Osteoblast (primary cell): ENCODE data around the gene CILP2. TPM values are rescaled to one million over a fixed set of nuclear protein-coding genes. Genes with fewer than 3 reads are reported as not detected.

Experiments
- DNase-seq: peaks from one replicate; pipeline ENCODE4 v3.0.0; 2011; ENCODE audit warnings: low spot score, mixed read lengths; ENCODE audit not compliant: insufficient read length; ENCODE audit errors: missing footprints
- H2AFZ ChIP-seq: 2 replicates; pipeline ENCODE4 v1.6.0; 2011; ENCODE audit warnings: mild to moderate bottlenecking, low read length
- H3K27ac ChIP-seq: 2 replicates; pipeline ENCODE4 v1.5.1; 2011; ENCODE audit warnings: mild to moderate bottlenecking, low read depth, low read length, moderate library complexity
- H3K27me3 ChIP-seq: 2 replicates; pipeline ENCODE4 v1.6.0; 2012; ENCODE audit warnings: mild to moderate bottlenecking, control low read depth, inconsistent platforms, low read length, moderate library complexity; ENCODE audit not compliant: insufficient read depth
- H3K36me3 ChIP-seq: 2 replicates; pipeline ENCODE4 v1.5.1; 2011; ENCODE audit warnings: mild to moderate bottlenecking, low read length, control low read depth, moderate library complexity; ENCODE audit not compliant: insufficient read depth
- H3K4me1 ChIP-seq: 2 replicates; pipeline ENCODE4 v1.5.1; 2011; ENCODE audit warnings: mild to moderate bottlenecking, low read length, control low read depth, moderate library complexity; ENCODE audit not compliant: insufficient read depth
- H3K4me2 ChIP-seq: 2 replicates; pipeline ENCODE4 v1.6.0; 2011; ENCODE audit warnings: mild to moderate bottlenecking, low read length; ENCODE audit not compliant: insufficient read depth
- H3K4me3 ChIP-seq: fragments of 200-600 bp; sonication (generic); 3 replicates; pipeline ENCODE4 v1.5.1; 2012; ENCODE audit warnings: mild to moderate bottlenecking, low read length, inconsistent platforms; ENCODE audit not compliant: insufficient read depth
- H3K79me2 ChIP-seq: 2 replicates; pipeline ENCODE4 v1.6.0; 2012; ENCODE audit warnings: mild to moderate bottlenecking, low read length, control low read depth, inconsistent platforms; ENCODE audit not compliant: insufficient read depth
- H3K9me3 ChIP-seq: 2 replicates; pipeline ENCODE4 v1.5.1; 2011; ENCODE audit warnings: low read depth, low read length, control low read depth
- H4K20me1 ChIP-seq: 2 replicates; pipeline ENCODE4 v1.6.0; 2012; ENCODE audit warnings: mild to moderate bottlenecking, low read length, control low read depth; ENCODE audit not compliant: insufficient read depth
- CTCF ChIP-seq: IDR thresholded peaks from 2 replicates; pipeline ENCODE4 v1.5.1; 2011; ENCODE audit warnings: mild to moderate bottlenecking, low read depth, low read length, moderate library complexity; ENCODE audit errors: extremely low read depth
- total RNA-seq: library from RNA; depleted of rRNA; stranded (reverse); fragments of >200 nt; gene quantifications from 2 replicates; pipeline ENCODE4 v1.2.3, GENCODE V29; 2012

Gene CILP2
- total RNA-seq, 1 donor = 0.72 TPM

- Histone ChIP-seq H2AFZ (no peak overlapping the region), H3K9me3 (no peaks in the 10 kb centered on the region), H3K4me3 (no peak overlapping the region), H3K27me3 (no peaks in the 10 kb centered on the region), H3K27ac (peak overlapping the region; percentile 33), H4K20me1 (peaks cover 22% of the 10 kb centered on the region), H3K36me3 (peaks cover 43% of the 10 kb centered on the region), H3K4me2 (no peak overlapping the region), H3K79me2 (peaks cover 75% of the 10 kb centered on the region), H3K4me1 (peaks cover 19% of the 10 kb centered on the region)
- peak; percentile 87 for DNase-seq
- no peak for TF ChIP-seq CTCF
Measured at GRCh38 chr19:19493841-19494546, 44.1 kb upstream of the CILP2 start.

GRCh38 chr19:19495614-19496603, 42.2 kb upstream of the CILP2 start:
- no peak overlapping the region for H3K27ac ChIP-seq
- DNase-seq = peak; percentile 80
- no peak overlapping the region for H3K4me3 ChIP-seq
- H2AFZ ChIP-seq = no peak overlapping the region
- no peak for TF ChIP-seq CTCF
- no peak overlapping the region for H3K4me2 ChIP-seq
- peaks cover 4% of the 10 kb centered on the region for H3K4me1 ChIP-seq
- H3K27me3 ChIP-seq = no peaks in the 10 kb centered on the region
- H3K9me3 ChIP-seq = no peaks in the 10 kb centered on the region
- peaks cover 50% of the 10 kb centered on the region for H3K36me3 ChIP-seq
- peaks cover 66% of the 10 kb centered on the region for H3K79me2 ChIP-seq
- H4K20me1 ChIP-seq = peaks cover 19% of the 10 kb centered on the region

- H3K27ac ChIP-seq = no peak overlapping the region
- no peak overlapping the region for H2AFZ ChIP-seq
- no peak overlapping the region for H3K4me2 ChIP-seq
- H3K27me3 ChIP-seq = no peaks in the 10 kb centered on the region
- H3K4me3 ChIP-seq = no peak overlapping the region
- H3K79me2 ChIP-seq = peaks cover 44% of the 10 kb centered on the region
- peaks cover 11% of the 10 kb centered on the region for H4K20me1 ChIP-seq
- H3K4me1 ChIP-seq = peaks cover 4% of the 10 kb centered on the region
- peak; percentile 70 for DNase-seq
- H3K9me3 ChIP-seq = no peaks in the 10 kb centered on the region
- TF ChIP-seq CTCF = no peak
- peaks cover 65% of the 10 kb centered on the region for H3K36me3 ChIP-seq
Measured at GRCh38 chr19:19498255-19498991, 39.6 kb upstream of the CILP2 start.
